Activated T-cell treated with anti-CD3 and anti-CD28 coated beads for 24 hours (primary cell): ENCODE measurements around the gene EARS2.
A peak's percentile ranks its signal among the peaks of the same experiment; 100 is the strongest.
"Not testable (repeated sequence)": the region's sequence is repeated elsewhere in the genome, so short reads cannot be mapped to it uniquely, and the experiment has no call there.

Experiments used
- DNase-seq: peaks from one replicate; pipeline ENCODE4 v3.0.0-alpha.2; 2020; ENCODE audit warnings: low read depth

The EARS2 gene

GRCh38 chr16:23567602-23568001 lies 10.5 kb upstream of the EARS2 start:
- DNase-seq: no peak

- DNase-seq: no peak
Measured at GRCh38 chr16:23566724-23567123, 9.6 kb upstream of the EARS2 start.

- no peak for DNase-seq
Measured at GRCh38 chr16:23564575-23565363, 7.6 kb upstream of the EARS2 start.

- no peak for DNase-seq
Measured at GRCh38 chr16:23563186-23563585, 6.0 kb upstream of the EARS2 start.

GRCh38 chr16:23562505-23562904 lies 5.4 kb upstream of the EARS2 start:
- DNase-seq: no peak

GRCh38 chr16:23561586-23561985 lies 4.4 kb upstream of the EARS2 start:
- DNase-seq: no peak

- peak; percentile 4 for DNase-seq
Measured at GRCh38 chr16:23557779-23558702, 891 bp upstream of the EARS2 start.

- no peak for DNase-seq
Measured at GRCh38 chr16:23554536-23554935, 2.6 kb downstream of the EARS2 start.

GRCh38 chr16:23552161-23552560 lies 5.0 kb downstream of the EARS2 start:
- no peak for DNase-seq

- DNase-seq: no peak
Measured at GRCh38 chr16:23549938-23550337, 7.2 kb downstream of the EARS2 start.

- DNase-seq: no peak
Measured at GRCh38 chr16:23544436-23544835, 12.7 kb downstream of the EARS2 start.

- DNase-seq: not testable (repeated sequence)
Measured at GRCh38 chr16:23540817-23541178, 16.4 kb downstream of the EARS2 start.

GRCh38 chr16:23539984-23540816 lies 16.9 kb downstream of the EARS2 start:
- no peak for DNase-seq

GRCh38 chr16:23538919-23539278 lies 18.3 kb downstream of the EARS2 start:
- no peak for DNase-seq

GRCh38 chr16:23537390-23537789 lies 19.8 kb downstream of the EARS2 start:
- DNase-seq: no peak

GRCh38 chr16:23535901-23536300 lies 21.2 kb downstream of the EARS2 start:
- DNase-seq: no peak

- DNase-seq: no peak
Measured at GRCh38 chr16:23534868-23535860, 22.0 kb downstream of the EARS2 start.

GRCh38 chr16:23532448-23532847 lies 24.7 kb downstream of the EARS2 start:
- DNase-seq: no peak

GRCh38 chr16:23530062-23530461 lies 27.1 kb downstream of the EARS2 start:
- DNase-seq: no peak

GRCh38 chr16:23528644-23529310 lies 28.4 kb downstream of the EARS2 start:
- DNase-seq: no peak
